B cell (primary cell): Measurements from ENCODE around the gene CASKIN1. TPM values are rescaled to one million over a fixed set of nuclear protein-coding genes. Genes with fewer than 3 reads are reported as not detected.

Experiments used
- ATAC-seq: fragments of 200-7000 bp; cut with Tn5 transposase; one replicate; pipeline ENCODE4 v1.10.0; 2021; ENCODE audit warnings: low read depth, mild to moderate bottlenecking, moderate number of reproducible peaks, moderate library complexity
- CTCF ChIA-PET: fragments of 350-600 bp; sonication (Branson Sonifier 250); formaldehyde crosslinking; loops from one replicate; lab custom pipeline; 2021; ENCODE audit warnings: antibody characterized with exemption, inconsistent platforms; lab: Charles Lee
- POLR2A ChIA-PET: fragments of 350-600 bp; sonication (Branson Sonifier 250); formaldehyde crosslinking; loops from one replicate; lab custom pipeline; 2021; ENCODE audit warnings: antibody characterized with exemption; lab: Charles Lee
- DNase-seq: peaks from one replicate; pipeline ENCODE4 v3.0.0; 2013
- H2AFZ ChIP-seq: 2 replicates; pipeline ENCODE4 v1.6.1; 2012; ENCODE audit warnings: mild to moderate bottlenecking, low read depth, low read length; ENCODE audit not compliant: insufficient read depth, poor library complexity, severe bottlenecking
- H3K27ac ChIP-seq, 2 donors: 1 replicate in 1 of 2; 2 replicates in 1 of 2; pipeline ENCODE4 v1.5.1; 2012 to 2013; ENCODE audit warnings: low read length in 2 of 2, mild to moderate bottlenecking in 2 of 2, moderate library complexity in 1 of 2
- H3K27me3 ChIP-seq, 4 experiments: fragments of 200-600 bp in 1 of 4; sonication (generic) in 1 of 4; replicated peaks in 1 of 4; 1 replicate in 2 of 4; 2 replicates in 2 of 4; pipeline versions ENCODE4 v1.6.1 to v1.7.0; 2013 to 2016; ENCODE audit warnings: low read length in 3 of 4, mild to moderate bottlenecking in 2 of 4, mixed read lengths in 1 of 4, moderate library complexity in 1 of 4; ENCODE audit not compliant: insufficient read depth in 4 of 4, control insufficient read depth in 3 of 4; ENCODE audit errors: control extremely low read depth in 1 of 4
- H3K36me3 ChIP-seq, 2 experiments: replicated peaks in 1 of 2; 1 replicate in 1 of 2; 2 replicates in 1 of 2; pipeline versions ENCODE4 v1.6.1 to v1.7.1; 2013; ENCODE audit warnings: low read length in 1 of 2; ENCODE audit not compliant: insufficient read depth in 2 of 2, control insufficient read depth in 1 of 2; ENCODE audit errors: control extremely low read depth in 1 of 2, extremely low read depth in 1 of 2
- H3K4me1 ChIP-seq, 2 donors: fragments of 200-600 bp in 1 of 2; sonication (generic) in 1 of 2; 1 replicate in 1 of 2; 2 replicates in 1 of 2; pipeline versions ENCODE4 v1.5.1 to v1.6.1; 2013 to 2017; ENCODE audit warnings: low read length in 2 of 2; ENCODE audit not compliant: control insufficient read depth in 2 of 2, insufficient read depth in 2 of 2
- H3K4me2 ChIP-seq: replicated peaks from 2 replicates; pipeline ENCODE3; 2012; ENCODE audit warnings: mild to moderate bottlenecking, low read depth, low read length; ENCODE audit not compliant: poor library complexity, severe bottlenecking
- H3K4me3 ChIP-seq, 5 experiments: fragments of 200-600 bp in 1 of 5; sonication (generic) in 1 of 5; 1 replicate in 3 of 5; 2 replicates in 2 of 5; pipeline versions ENCODE4 v1.5.1 to v1.7.0; 2011 to 2016; ENCODE audit warnings: low read length in 4 of 5, mild to moderate bottlenecking in 4 of 5, low read depth in 2 of 5, control low read depth in 1 of 5, moderate library complexity in 1 of 5; ENCODE audit not compliant: insufficient read depth in 1 of 5; ENCODE audit errors: control extremely low read depth in 1 of 5, extremely low read depth in 1 of 5
- H3K79me2 ChIP-seq: fragments of 200-600 bp; sonication (generic); one replicate; pipeline ENCODE4 v1.6.0; 2016; ENCODE audit warnings: low read length; ENCODE audit not compliant: control insufficient read depth, insufficient read depth
- H3K9ac ChIP-seq: fragments of 200-600 bp; sonication (generic); 2 replicates; pipeline ENCODE4 v1.6.1; 2017; ENCODE audit warnings: mild to moderate bottlenecking, low read length, moderate library complexity
- H3K9me3 ChIP-seq, 3 donors: one replicate each; pipeline versions ENCODE4 v1.6.1 to v1.7.1; 2013; ENCODE audit warnings: low read length in 2 of 3; ENCODE audit not compliant: control insufficient read depth in 2 of 3, insufficient read depth in 1 of 3; ENCODE audit errors: control extremely low read depth in 1 of 3
- H4K20me1 ChIP-seq: 2 replicates; pipeline ENCODE4 v1.6.0; 2012; ENCODE audit warnings: mild to moderate bottlenecking, low read length; ENCODE audit not compliant: insufficient read depth, control insufficient read depth, poor library complexity, severe bottlenecking
- H3K27ac Mint-ChIP-seq: one replicate; pipeline ENCODE4 v1.8.0; 2021; ENCODE audit warnings: mixed read lengths
- H3K27me3 Mint-ChIP-seq: one replicate; pipeline ENCODE4 v1.8.0; 2021; ENCODE audit warnings: mixed read lengths
- H3K4me1 Mint-ChIP-seq: one replicate; pipeline ENCODE4 v1.8.0; 2021; ENCODE audit warnings: mixed read lengths
- H3K4me3 Mint-ChIP-seq: one replicate; pipeline ENCODE4 v1.8.0; 2021; ENCODE audit warnings: mixed read lengths
- H3K9me3 Mint-ChIP-seq: one replicate; pipeline ENCODE4 v1.8.0; 2022; ENCODE audit warnings: mixed read lengths; ENCODE audit not compliant: insufficient read depth
- EZH2 ChIP-seq: IDR thresholded peaks from 2 replicates; pipeline ENCODE4 v1.6.1; 2012; ENCODE audit warnings: borderline replicate concordance, low read depth, mild to moderate bottlenecking, moderate library complexity, low read length; ENCODE audit not compliant: insufficient read depth, poor library complexity, severe bottlenecking
- WGBS: methylation state at CpG from one replicate; pipeline ENCODE4 v1.1.5; 2013; ENCODE audit warnings: missing lambda C conversion rate; ENCODE audit not compliant: insufficient coverage; 5-methylcytosine and 5-hydroxymethylcytosine counted together
- intact Hi-C: fragments of 100-400 bp; cut with micrococcal nuclease; formaldehyde crosslinking; loops from one replicate; pipeline ENCODE4 v1.10.0; 2022
- polyA plus RNA-seq: library from polyadenylated mRNA; depleted of rRNA; stranded (reverse); fragments of >200 nt; gene quantifications from 2 replicates; pipeline ENCODE4 v1.2.3, GENCODE V29; 2012
- total RNA-seq, 2 donors: library from RNA; stranded (reverse); fragments of 120-200 nt in 1 of 2; gene quantifications; 1 replicate in 1 of 2; 2 replicates in 1 of 2; pipeline versions ENCODE4 v1.2.3 to v1.2.4, GENCODE V29; 2013 to 2022
- TF ChIP-seq, protein P1 (sequence below): fragments of 200-600 bp; IDR thresholded peaks from one replicate; pipeline ENCODE4 v1.8.0; 2022; ENCODE audit warnings: antibody characterized with exemption, mild to moderate bottlenecking

Gene CASKIN1
- total and polyA plus RNA-seq, 2 donors (not counting 1 experiment from before 2014, with no cell fraction given), result 0.01 TPM; not detected in 1

DNA sequence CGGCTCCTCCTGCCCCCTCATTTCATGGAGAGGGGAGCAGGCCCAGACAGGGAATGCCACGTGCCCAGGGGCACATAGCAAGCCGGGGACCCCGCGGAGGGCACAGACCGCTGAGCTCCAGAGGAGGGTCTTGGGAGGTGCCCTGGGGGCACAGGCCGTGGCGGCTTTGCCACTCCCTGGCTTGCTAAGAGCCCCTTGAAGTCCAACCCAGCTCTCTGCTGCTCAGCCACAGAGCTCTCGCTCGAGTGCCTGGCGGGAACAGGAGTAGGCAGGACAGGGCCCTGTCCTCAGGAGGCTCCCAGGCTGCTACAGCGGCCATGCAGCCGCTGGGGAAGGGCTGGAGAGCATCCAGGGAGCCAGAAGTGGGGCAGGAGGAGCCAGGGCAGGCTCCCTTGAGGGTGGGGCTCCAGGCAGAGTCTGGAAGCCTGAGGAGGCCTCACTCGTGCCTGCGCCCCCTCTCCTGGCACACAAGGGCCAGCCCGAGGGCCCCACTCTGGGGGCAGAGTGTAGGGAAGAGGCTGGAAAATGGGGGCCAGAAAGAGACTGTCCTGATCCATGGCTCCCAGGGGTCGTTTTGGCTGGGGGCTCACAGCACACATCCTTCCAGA lies 52.4 kb downstream of the CASKIN1 start:
- Histone ChIP-seq H3K27me3 (no peaks in the 10 kb centered on the region), H3K4me2 (no peak overlapping the region), H3K4me3 (no peak overlapping the region), H3K27ac (no peak overlapping the region), H3K9ac (no peak overlapping the region), H3K36me3 (no peaks in the 10 kb centered on the region), H3K79me2 (no peaks in the 10 kb centered on the region), H3K9me3 (no peaks in the 10 kb centered on the region), H4K20me1 (peaks cover 3% of the 10 kb centered on the region), H3K4me1 (peaks cover 7 to 14% of the 10 kb centered on the region in 2 donors), H2AFZ (no peak overlapping the region)
- TF ChIP-seq, protein P1, sequence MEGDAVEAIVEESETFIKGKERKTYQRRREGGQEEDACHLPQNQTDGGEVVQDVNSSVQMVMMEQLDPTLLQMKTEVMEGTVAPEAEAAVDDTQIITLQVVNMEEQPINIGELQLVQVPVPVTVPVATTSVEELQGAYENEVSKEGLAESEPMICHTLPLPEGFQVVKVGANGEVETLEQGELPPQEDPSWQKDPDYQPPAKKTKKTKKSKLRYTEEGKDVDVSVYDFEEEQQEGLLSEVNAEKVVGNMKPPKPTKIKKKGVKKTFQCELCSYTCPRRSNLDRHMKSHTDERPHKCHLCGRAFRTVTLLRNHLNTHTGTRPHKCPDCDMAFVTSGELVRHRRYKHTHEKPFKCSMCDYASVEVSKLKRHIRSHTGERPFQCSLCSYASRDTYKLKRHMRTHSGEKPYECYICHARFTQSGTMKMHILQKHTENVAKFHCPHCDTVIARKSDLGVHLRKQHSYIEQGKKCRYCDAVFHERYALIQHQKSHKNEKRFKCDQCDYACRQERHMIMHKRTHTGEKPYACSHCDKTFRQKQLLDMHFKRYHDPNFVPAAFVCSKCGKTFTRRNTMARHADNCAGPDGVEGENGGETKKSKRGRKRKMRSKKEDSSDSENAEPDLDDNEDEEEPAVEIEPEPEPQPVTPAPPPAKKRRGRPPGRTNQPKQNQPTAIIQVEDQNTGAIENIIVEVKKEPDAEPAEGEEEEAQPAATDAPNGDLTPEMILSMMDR, result no peak
- TF ChIP-seq EZH2, result no peak
- CTCF ChIA-PET, result interaction anchor here (1.1 kb wide), 1 partner anchor 140 kb away, joined by 3 read pairs; no protein-coding TSS in a partner anchor
- WGBS, result 91% methylated on average over 14 of the region's 17 CpGs
- POLR2A ChIA-PET, result no interaction called here
- DNase-seq (peak; percentile 14), ATAC-seq (no peak)
- H3K4me3 Mint-ChIP-seq, result no peak overlapping the region
- intact Hi-C loops, result loop anchor here (10.0 kb wide), 1 partner anchor 279 kb away; no protein-coding TSS in a partner anchor
- H3K27ac Mint-ChIP-seq, result no peak overlapping the region
- H3K27me3 Mint-ChIP-seq, result no peaks in the 10 kb centered on the region
- H3K4me1 Mint-ChIP-seq, result peaks cover 7% of the 10 kb centered on the region
- no peaks in the 10 kb centered on the region for H3K9me3 Mint-ChIP-seq
